ENCODE results near the gene E4F1.

DNA sequence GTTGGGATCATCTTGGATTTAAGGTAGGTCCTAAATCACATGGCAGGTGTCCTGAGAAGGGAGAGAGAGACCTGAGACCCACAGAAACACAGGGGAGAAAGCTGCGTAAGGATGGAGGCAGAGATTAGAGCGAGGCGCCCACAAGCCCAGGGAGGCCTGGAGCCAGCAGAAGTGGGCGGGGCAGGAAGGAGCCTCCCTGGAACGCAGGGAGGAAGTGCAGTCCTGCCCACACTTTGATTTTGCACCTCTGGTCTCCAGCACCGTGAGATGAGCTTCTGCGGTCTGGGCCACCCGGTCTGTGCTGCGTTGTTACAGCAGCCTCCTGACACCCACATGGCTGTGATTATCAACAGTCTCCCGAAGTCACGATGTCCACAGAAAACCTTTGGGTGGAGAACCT, 19.2 kb downstream of the E4F1 start:
- TF ChIP-seq, protein P1, sequence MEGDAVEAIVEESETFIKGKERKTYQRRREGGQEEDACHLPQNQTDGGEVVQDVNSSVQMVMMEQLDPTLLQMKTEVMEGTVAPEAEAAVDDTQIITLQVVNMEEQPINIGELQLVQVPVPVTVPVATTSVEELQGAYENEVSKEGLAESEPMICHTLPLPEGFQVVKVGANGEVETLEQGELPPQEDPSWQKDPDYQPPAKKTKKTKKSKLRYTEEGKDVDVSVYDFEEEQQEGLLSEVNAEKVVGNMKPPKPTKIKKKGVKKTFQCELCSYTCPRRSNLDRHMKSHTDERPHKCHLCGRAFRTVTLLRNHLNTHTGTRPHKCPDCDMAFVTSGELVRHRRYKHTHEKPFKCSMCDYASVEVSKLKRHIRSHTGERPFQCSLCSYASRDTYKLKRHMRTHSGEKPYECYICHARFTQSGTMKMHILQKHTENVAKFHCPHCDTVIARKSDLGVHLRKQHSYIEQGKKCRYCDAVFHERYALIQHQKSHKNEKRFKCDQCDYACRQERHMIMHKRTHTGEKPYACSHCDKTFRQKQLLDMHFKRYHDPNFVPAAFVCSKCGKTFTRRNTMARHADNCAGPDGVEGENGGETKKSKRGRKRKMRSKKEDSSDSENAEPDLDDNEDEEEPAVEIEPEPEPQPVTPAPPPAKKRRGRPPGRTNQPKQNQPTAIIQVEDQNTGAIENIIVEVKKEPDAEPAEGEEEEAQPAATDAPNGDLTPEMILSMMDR (IDR thresholded peaks at IDR 0.05; ENCODE audit: low read depth, low read length, missing input control): no peak
- TF ChIP-seq JUND (IDR thresholded peaks at IDR 0.05): no peak
- TF ChIP-seq GABPA (IDR thresholded peaks at IDR 0.05 in 1 of 2, conservative IDR thresholded peaks at IDR 0.05 in 1 of 2): no peak
